Inferior parietal cortex (tissue), 1 donor: Measurements from ENCODE around the gene BBOX1.
"Not testable (repeated sequence)": the region's sequence is repeated elsewhere in the genome, so short reads cannot be mapped to it uniquely, and the experiment has no call there.

Experiments used
- DNase-seq: peaks from one replicate; pipeline ENCODE4 v3.0.0-alpha.2; 2016; ENCODE audit errors: extremely low spot score

BBOX1 gene

DNA sequence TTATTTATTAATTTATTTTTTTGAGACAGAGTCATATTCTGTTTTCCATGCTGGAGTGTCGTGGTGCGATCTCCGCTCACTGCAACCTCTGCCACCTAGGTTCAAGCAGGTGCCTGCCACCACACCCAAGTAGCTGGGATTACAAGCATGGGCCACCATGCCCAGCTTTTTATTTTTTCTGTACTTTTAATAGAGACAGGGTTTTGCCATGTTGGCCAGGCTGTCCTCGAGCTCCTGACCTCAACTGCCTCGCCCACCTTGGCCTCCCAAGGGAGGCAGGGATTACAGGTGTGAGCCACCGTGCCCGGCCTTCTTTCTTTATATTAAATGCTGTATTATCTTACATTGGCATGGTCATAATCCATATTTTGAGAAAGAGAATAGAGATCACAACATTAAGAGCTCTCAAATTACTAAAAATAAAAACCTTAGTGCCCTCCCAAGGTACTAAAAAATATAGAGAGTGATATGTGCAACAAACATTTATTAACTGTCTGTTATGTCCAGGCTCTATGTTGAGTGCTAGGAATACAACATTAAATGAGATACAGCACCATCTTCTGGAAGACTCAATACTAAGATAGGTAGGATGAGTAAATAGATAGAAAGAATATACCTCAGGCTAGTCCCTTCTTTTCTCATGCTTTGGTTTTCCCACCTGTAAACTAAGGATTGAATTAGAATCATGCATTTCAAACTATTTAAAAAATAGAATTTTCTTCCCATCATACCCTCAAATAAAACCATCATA, 84.1 kb downstream of the BBOX1 start:
- DNase-seq, result no peak

DNA sequence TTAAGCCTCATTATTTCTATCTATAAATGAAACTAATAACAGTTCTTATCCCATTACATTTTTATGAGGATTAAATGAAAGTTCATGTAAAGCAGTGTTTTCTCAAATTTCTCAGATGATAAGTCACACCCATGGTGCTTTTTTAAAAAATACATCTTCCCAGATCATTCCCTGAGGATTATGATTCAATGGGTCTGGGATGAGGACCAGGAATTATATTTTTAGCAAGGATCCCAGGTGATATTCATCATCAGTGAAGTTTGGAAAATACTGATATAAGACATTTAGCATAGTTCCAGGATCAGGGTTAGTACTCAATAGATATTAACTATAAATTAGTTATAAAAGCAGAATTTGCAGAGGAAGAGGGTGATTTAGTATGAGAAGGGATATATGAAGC, 89.1 kb downstream of the BBOX1 start:
- DNase-seq, result no peak

GRCh38 chr11:27130806-27131205, 90.2 kb downstream of the BBOX1 start:
- DNase-seq, result no peak

DNA sequence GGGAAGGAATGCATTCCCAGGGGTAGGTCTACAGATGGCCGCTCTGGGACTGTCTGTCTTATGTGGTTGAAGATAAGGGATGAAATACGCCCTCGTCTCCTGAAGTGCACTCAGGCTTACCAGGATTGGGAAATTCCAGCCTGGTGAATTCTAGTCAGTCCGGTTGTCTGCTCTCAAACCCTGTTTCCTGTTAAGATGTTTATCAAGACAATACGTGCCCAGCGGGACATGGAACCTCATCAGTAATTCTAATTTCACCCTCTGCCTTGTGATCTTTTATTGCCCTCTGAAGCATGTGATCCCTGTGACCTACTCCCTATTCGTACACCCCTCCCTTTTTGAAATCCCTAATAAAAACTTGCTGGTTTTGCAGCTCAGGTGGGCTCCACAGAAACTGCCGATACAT, 95.3 kb downstream of the BBOX1 start:
- not testable (repeated sequence) for DNase-seq

DNA sequence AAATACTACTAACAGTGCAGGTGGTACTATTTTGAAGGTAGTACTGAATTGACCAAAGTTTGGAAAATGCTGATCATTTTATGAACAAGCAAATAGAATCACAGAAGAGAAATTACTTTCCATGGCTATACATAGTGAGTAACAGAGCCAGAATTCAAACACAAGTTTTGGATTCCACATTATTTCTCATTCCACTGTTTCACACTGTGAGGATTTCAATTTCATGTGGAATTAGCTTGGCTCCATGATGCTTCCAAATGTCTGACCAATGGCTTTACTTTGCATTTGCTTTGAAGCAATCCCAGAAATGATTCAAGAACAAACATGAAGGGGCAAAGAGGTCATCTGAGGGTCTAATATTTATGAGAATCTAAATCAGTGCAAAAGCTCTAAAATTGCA, 98.1 kb downstream of the BBOX1 start:
- no peak for DNase-seq

- DNase-seq, result no peak
Measured at GRCh38 chr11:27139742-27140367, 99.2 kb downstream of the BBOX1 start.

- no peak for DNase-seq
Measured at GRCh38 chr11:27141576-27141975, 101.0 kb downstream of the BBOX1 start.

- no peak for DNase-seq
Measured at GRCh38 chr11:27147916-27148315, 107.3 kb downstream of the BBOX1 start.

DNA sequence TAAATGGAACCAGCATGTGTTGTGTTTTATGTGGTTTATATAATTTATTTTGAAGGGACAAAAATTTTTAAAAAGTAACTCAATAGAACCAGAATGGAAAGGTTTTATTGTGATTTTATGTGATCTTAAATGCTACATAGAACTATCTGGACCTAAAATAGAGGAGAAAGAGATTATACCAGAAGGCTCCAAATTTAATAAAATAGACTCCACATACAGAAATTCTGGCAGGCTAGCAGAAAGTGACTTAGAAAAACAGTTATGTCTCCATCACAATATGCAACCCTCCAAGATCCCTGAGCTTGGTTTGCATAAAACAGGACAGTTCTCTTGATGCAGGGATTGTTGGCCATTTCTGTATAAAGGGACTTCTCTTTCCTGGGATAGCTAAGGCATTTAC, 107.9 kb downstream of the BBOX1 start:
- DNase-seq, result no peak

DNA sequence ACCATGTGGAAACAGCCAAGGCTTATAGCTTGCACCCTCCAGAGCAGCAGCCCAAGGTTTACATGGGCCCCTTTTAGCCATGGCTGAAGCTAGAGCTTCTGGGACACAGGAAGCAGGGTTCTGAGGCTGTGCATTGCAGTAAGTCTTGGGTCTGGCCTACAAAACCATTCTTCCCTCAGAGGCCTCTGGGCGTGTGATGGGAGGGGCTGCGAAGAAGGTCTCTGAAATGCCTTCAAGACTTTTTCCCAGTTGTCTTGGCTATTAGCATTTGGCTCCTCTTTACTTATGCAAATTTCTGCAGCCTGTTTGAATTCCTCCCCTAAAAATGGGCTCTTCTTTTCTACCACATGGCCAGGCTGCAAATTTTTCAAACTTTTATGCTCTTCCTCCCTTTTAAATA, 109.5 kb downstream of the BBOX1 start:
- no peak for DNase-seq

- DNase-seq, result no peak
Measured at GRCh38 chr11:27153136-27153535, 112.5 kb downstream of the BBOX1 start.

- peak; percentile 84 for DNase-seq
Measured at GRCh38 chr11:27158456-27159334, 118.1 kb downstream of the BBOX1 start.

DNA sequence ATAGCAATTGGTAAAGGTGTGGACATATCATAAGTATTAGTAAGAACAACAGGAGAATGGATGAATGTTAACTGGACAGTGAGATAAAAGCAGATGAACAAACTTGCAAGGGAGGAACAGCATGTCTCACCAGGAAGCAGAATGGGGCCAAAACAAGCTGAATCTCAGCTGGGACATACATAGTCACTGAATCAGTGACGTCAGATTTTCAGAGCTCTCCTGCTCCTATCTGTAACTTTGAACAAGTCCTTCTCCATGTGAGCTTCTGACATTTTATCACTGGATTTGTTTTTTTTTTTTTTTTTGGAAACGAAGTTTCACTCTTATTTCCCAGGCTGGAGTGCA, 118.7 kb downstream of the BBOX1 start:
- DNase-seq, result no peak

- DNase-seq, result no peak
Measured at GRCh38 chr11:27161071-27161470, 120.5 kb downstream of the BBOX1 start.

DNA sequence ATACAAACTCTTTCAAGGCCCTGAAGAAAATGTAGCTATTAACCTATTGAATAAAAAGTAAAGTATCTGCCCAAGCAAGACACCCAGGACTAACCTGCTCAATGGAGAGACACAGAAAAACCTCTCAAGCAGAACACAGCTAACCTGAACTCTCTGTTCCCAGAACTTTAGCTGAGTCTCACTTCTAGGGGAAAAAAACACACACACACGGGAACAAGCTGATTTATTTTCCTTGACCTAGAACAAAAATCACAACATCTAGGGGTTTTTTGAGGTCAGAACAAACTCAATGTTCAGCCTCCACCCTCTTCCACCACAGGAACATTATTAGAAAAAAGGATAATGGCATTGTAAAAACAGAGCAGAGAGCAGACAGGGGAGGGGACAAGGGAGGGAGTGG, 121.6 kb downstream of the BBOX1 start:
- DNase-seq, result no peak

DNA sequence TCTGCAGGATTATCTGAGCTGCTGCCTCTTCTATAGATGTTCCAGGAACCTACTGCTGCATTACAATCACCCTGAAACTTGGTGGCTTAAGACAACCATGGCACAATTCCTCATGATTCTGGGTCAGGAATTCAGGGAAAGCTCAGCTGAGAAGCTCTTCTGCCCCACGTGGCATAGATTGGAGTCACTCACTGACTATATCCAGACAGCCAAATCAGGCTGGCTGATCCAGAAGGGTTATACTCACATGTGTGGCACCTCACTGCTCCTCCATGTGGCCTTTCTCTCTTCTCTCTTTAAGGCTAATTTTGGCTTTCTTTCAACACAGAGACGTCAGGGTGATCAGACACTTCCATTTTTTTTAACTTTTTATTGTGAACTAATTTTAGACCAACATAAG, 125.5 kb downstream of the BBOX1 start:
- DNase-seq, result no peak

- no peak for DNase-seq
Measured at GRCh38 chr11:27171376-27171958, 130.9 kb downstream of the BBOX1 start.

- no peak for DNase-seq
Measured at GRCh38 chr11:27173545-27173944, 132.9 kb downstream of the BBOX1 start.

DNA sequence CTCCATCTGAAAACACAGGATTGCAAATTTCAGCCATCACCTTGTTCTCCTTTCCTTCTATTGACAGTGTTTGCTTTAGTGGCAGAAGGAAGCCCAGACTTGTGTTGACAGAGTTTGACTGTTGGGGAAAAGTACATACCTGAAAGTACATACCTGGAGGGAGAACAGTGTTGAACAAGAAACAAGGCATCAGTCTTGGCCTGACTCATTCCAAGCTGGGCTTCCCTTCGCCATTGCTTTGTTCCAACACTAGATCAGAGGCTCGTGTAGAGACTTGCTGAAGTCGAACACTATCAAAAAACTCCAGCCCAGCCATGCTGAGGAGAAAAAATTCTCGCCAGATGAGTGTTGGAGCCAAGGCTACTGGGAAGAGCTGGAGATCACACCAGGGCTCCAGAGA, 133.4 kb downstream of the BBOX1 start:
- DNase-seq, result no peak

GRCh38 chr11:27174672-27175210, 134.1 kb downstream of the BBOX1 start:
- no peak for DNase-seq

DNA sequence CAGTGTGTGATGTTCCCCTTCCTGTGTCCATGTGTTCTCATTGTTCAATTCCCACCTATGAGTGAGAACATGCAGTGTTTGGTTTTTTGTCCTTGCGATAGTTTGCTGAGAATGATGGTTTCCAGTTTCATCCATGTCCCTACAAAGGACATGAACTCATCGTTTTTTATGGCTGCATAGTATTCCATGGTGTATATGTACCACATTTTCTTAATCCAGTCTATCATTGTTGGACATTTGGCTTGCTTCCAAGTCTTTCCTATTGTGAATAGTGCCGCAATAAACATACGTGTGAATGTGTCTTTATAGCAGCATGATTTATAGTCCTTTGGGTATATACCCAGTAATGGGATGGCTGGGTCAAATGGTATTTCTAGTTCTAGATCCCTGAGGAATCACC, 134.9 kb downstream of the BBOX1 start:
- not testable (repeated sequence) for DNase-seq
